A673 (cell line): ENCODE measurements around the gene NPPA. TPM values are rescaled to one million over a fixed set of nuclear protein-coding genes. Genes with fewer than 3 reads are reported as not detected.
A peak's percentile ranks its signal among the peaks of the same experiment; 100 is the strongest.

ENCODE experiments used
- BruUV-seq: library from RNA; stranded (reverse); fragments of 400-500 nt; replicated peaks from 2 replicates; lab custom pipeline; 2021; lab: Mats Ljungman, UMichigan
- CTCF ChIA-PET: fragments of 300-600 bp; sonication (Branson Sonifier 250); formaldehyde crosslinking; loops from one replicate; lab custom pipeline; 2022; ENCODE audit warnings: antibody characterized with exemption; lab: Charles Lee
- POLR2A ChIA-PET: fragments of 300-600 bp; sonication (Branson Sonifier 250); formaldehyde crosslinking; loops from one replicate; lab custom pipeline; 2022; ENCODE audit warnings: antibody characterized with exemption; ENCODE audit not compliant: low non-redundant PET; lab: Charles Lee
- DNase-seq: peaks from one replicate; pipeline ENCODE4 v3.0.0-alpha.2; 2015; ENCODE audit warnings: low spot score
- H3K27ac ChIP-seq: fragments of 200-600 bp; sonication (generic); 2 replicates; pipeline ENCODE4 v1.5.1; 2016; ENCODE audit warnings: mixed run types, low read depth, mild to moderate bottlenecking, mixed read lengths, antibody characterized with exemption, low read length; ENCODE audit not compliant: poor library complexity, severe bottlenecking
- H3K27me3 ChIP-seq: fragments of 200-600 bp; sonication (generic); replicated peaks from 2 replicates; pipeline ENCODE4 v1.6.1; 2017; ENCODE audit warnings: mixed run types, low read depth, mild to moderate bottlenecking, mixed read lengths, antibody characterized with exemption, low read length; ENCODE audit not compliant: insufficient read depth, poor library complexity
- H3K36me3 ChIP-seq: fragments of 200-600 bp; sonication (generic); 2 replicates; pipeline ENCODE4 v1.6.1; 2016; ENCODE audit warnings: mixed run types, mild to moderate bottlenecking, mixed read lengths, antibody characterized with exemption, low read length; ENCODE audit not compliant: insufficient read depth, poor library complexity, severe bottlenecking
- H3K4me1 ChIP-seq: fragments of 200-600 bp; sonication (generic); 2 replicates; pipeline ENCODE4 v1.6.1; 2017; ENCODE audit warnings: mixed run types, mild to moderate bottlenecking, mixed read lengths, antibody characterized with exemption, low read length; ENCODE audit not compliant: insufficient read depth, poor library complexity, severe bottlenecking
- H3K4me3 ChIP-seq: fragments of 200-600 bp; sonication (generic); 2 replicates; pipeline ENCODE4 v1.5.1; 2016; ENCODE audit warnings: low read depth, mixed run types, mild to moderate bottlenecking, mixed read lengths, low read length; ENCODE audit not compliant: poor library complexity, severe bottlenecking
- H3K9me3 ChIP-seq: fragments of 200-600 bp; sonication (generic); 2 replicates; pipeline ENCODE4 v1.6.1; 2016; ENCODE audit warnings: mixed run types, low read depth, mild to moderate bottlenecking, mixed read lengths, antibody characterized with exemption, low read length; ENCODE audit not compliant: poor library complexity, severe bottlenecking
- EZH2 ChIP-seq: fragments of 200-600 bp; sonication (generic); IDR thresholded peaks from 2 replicates; pipeline ENCODE4 v1.6.1; 2017; ENCODE audit warnings: borderline replicate concordance, low read depth, mild to moderate bottlenecking, mixed read lengths, antibody characterized with exemption, low read length; ENCODE audit not compliant: poor library complexity, severe bottlenecking
- intact Hi-C: fragments of 100-400 bp; cut with micrococcal nuclease; formaldehyde crosslinking; loops from one replicate; pipeline ENCODE4 v1.10.0; 2022; ENCODE audit not compliant: unreplicated experiment
- total RNA-seq: library from RNA; stranded (reverse); gene quantifications from 2 replicates; pipeline ENCODE4 v1.2.3, GENCODE V29; 2021
- TF ChIP-seq, protein P1 (sequence below): fragments of 300-800, 200-600 bp; sonication (generic); conservative IDR thresholded peaks from 2 replicates; pipeline ENCODE4 v1.5.1; 2017; ENCODE audit warnings: low read depth, mild to moderate bottlenecking, antibody characterized with exemption, low read length, moderate library complexity, mixed read lengths

NPPA gene
- total RNA-seq, 1 experiment from 2014 or later = not detected

DNA sequence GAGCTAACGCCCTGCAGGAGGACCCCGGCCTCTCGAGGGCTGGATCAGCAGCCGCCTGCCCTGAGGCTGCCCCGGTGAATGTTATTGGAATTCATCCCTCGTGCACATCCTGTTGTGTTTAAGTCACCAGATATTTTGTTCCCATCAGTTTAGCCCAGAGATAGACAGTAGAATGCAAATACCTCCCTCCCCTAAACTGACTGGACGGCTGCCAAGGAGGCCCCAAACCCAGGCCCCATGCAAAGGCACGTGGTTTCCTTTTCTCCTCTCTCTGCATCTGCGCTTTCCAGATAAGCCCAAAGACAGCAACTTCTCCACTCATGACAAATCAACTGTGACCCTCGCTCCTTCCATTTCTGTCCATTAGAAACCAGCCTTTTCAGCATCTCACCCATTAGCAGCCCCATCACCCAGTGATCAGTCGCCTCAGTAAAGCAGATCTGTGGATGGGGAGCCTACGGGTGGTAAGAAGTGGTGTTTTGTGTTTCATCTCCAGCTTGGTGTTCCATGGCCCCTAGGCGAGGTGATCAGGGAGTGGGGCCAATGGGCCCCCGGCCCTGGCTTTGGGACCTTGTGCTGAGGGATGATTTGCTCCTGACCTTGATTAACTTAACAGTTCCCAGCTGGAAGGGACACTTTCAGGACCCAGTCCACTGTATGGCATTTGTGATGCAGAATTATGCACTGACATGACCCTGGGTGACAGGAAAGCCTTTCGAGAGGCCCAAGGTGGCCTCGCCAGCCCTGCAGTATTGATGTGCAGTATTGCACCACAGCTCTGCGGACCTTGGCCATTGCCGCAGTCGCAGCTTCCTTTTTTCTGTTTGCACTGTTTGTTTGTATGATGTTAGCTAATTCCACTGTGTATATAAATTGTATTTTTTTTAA lies 5.2 kb downstream of the NPPA start:
- POLR2A ChIA-PET = no interaction called here
- peak; percentile 35 for DNase-seq
- no peaks in the 10 kb centered on the region for H3K27me3 ChIP-seq
- peaks cover 9% of the 10 kb centered on the region for H3K4me1 ChIP-seq
- CTCF ChIA-PET = no interaction called here
- no peaks in the 10 kb centered on the region for H3K9me3 ChIP-seq
- no peak overlapping the region for H3K4me3 ChIP-seq
- peaks cover 72% of the 10 kb centered on the region for H3K36me3 ChIP-seq
- intact Hi-C loops = no loop called here
- H3K27ac ChIP-seq = no peak overlapping the region
- BruUV-seq = no TSS peak
- TF ChIP-seq, protein P1, sequence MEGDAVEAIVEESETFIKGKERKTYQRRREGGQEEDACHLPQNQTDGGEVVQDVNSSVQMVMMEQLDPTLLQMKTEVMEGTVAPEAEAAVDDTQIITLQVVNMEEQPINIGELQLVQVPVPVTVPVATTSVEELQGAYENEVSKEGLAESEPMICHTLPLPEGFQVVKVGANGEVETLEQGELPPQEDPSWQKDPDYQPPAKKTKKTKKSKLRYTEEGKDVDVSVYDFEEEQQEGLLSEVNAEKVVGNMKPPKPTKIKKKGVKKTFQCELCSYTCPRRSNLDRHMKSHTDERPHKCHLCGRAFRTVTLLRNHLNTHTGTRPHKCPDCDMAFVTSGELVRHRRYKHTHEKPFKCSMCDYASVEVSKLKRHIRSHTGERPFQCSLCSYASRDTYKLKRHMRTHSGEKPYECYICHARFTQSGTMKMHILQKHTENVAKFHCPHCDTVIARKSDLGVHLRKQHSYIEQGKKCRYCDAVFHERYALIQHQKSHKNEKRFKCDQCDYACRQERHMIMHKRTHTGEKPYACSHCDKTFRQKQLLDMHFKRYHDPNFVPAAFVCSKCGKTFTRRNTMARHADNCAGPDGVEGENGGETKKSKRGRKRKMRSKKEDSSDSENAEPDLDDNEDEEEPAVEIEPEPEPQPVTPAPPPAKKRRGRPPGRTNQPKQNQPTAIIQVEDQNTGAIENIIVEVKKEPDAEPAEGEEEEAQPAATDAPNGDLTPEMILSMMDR = no peak
- TF ChIP-seq EZH2 = no peak

DNA sequence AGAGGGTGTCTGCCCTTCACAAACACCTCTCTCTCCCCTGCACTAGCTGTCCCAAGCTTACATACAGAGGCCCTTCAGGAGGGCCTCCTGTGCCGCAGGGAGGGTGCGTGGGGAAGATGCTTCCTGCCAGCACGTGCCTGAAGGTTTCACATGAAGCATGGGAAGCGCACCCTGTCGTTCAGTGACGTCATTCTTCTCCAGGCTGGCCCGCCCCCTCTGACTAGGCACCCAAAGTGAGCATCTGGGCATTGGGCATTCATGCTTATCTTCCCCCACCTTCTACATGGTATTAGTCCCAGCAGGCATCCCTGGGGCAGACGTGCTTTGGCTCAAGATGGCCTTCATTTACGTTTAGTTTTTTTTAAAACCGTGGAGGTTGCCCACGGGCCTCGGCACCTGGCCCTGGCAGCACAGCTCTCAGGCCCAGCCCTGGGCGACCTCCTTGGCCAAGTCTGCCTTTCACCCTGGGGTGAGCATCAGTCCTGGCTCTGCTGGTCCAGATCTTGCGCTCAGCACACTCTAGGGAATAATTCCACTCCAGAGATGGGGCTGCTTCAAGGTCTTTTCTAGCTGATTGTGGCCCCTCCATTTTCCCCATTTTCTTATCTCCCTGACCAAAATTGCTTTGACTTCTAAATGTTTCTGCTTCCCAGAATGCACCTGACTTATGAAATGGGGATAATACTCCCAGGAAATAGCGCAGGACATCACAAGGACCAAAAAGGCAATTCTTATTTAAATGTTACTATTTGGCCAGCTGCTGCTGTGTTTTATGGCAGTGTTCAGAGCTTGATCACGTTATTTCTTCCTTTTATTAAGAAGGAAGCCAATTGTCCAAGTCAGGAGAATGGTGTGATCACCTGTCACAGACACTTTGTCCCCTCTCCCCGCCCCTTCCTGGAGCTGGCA lies 6.1 kb downstream of the NPPA start:
- DNase-seq = no peak
- peaks cover 72% of the 10 kb centered on the region for H3K36me3 ChIP-seq
- CTCF ChIA-PET = no interaction called here
- TF ChIP-seq, protein P1 = no peak
- no peak for TF ChIP-seq EZH2
- intact Hi-C loops = no loop called here
- no peaks in the 10 kb centered on the region for H3K9me3 ChIP-seq
- H3K4me1 ChIP-seq = peaks cover 9% of the 10 kb centered on the region
- H3K27me3 ChIP-seq = no peaks in the 10 kb centered on the region
- no peak overlapping the region for H3K4me3 ChIP-seq
- no TSS peak for BruUV-seq
- POLR2A ChIA-PET = no interaction called here
- H3K27ac ChIP-seq = no peak overlapping the region

DNA sequence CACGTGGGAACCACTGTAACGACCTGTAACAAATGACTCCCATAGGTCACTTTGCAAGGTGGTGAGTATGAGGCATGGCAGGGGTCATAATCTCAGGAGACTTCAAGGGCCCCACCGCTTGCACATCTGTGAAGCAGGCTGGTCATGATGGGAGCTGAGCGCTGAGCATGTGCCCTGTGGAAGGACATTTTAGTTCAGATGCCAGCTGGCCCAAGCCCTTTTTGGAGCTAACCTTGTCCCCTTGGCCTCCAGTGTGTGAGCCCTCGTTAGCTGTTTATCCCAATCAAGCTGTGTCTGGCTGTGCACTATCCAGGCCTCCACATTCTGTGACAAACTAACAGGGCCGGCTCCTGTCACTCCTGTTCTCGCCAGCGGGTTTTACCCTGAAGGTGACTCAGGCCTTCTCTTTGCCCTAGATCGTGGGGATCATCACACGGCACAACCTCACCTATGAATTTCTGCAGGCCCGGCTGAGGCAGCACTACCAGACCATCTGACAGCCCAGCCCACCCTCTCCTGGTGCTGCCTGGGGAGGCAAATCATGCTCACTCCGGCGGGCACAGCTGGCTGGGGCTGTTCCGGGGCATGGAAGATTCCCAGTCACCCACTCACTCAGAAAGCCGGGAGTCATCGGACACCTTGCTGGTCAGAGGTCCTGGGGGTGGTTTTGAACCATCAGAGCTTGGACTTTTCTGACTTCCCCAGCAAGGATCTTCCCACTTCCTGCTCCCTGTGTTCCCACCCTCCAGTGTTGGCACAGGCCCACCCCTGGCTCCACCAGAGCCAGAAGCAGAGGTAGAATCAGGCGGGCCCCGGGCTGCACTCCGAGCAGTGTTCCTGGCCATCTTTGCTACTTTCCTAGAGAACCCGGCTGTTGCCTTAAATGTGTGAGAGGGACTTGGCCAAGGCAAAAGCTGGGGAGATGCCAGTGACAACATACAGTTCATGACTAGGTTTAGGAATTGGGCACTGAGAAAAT lies 7.6 kb downstream of the NPPA start:
- no peaks in the 10 kb centered on the region for H3K9me3 ChIP-seq
- POLR2A ChIA-PET = no interaction called here
- DNase-seq = no peak
- no peak for TF ChIP-seq EZH2
- TF ChIP-seq, protein P1 = no peak
- peaks cover 9% of the 10 kb centered on the region for H3K4me1 ChIP-seq
- CTCF ChIA-PET = no interaction called here
- H3K36me3 ChIP-seq = peaks cover 72% of the 10 kb centered on the region
- H3K27ac ChIP-seq = no peak overlapping the region
- BruUV-seq = no TSS peak
- H3K27me3 ChIP-seq = no peaks in the 10 kb centered on the region
- H3K4me3 ChIP-seq = no peak overlapping the region
- intact Hi-C loops = loop anchor here (2.0 kb wide), 2 partner anchors 67 to 127 kb away; no protein-coding TSS in a partner anchor
